ENCODE measurements around the gene FAM171A1. TPM values are rescaled to one million over a fixed set of nuclear protein-coding genes. Genes with fewer than 3 reads are reported as not detected.

The FAM171A1 gene
- total and polyA plus RNA-seq, 7 donors: 4.3 to 29.0 (median 7.2) TPM

GRCh38 chr10:15227611-15228372 lies 143.3 kb downstream of the FAM171A1 start:
- no peaks in the 10 kb centered on the region for H3K4me1 ChIP-seq
- DNase-seq: no peak
- TF ChIP-seq EP300 (IDR thresholded peaks at IDR 0.05) (no peak), POLR2AphosphoS5 (IDR thresholded peaks at IDR 0.05) (no peak), POLR2A (IDR thresholded peaks at IDR 0.05) (no peak), CTCF (IDR thresholded peaks at IDR 0.05) (no peak)
- H3K27ac ChIP-seq: no peak overlapping the region
- no peaks in the 10 kb centered on the region for H3K9me3 ChIP-seq
- H3K4me3 ChIP-seq: no peak overlapping the region
- WGBS, 2 donors: 88 to 92% methylated on average over 5 of the region's 5 CpGs
- intact Hi-C loops (cut with DNase I): no loop called here
- no peaks in the 10 kb centered on the region for H3K36me3 ChIP-seq
- H3K27me3 ChIP-seq: no peaks in the 10 kb centered on the region

GRCh38 chr10:15225511-15225910 lies 145.6 kb downstream of the FAM171A1 start:
- no peak overlapping the region for H3K27ac ChIP-seq
- H3K27me3 ChIP-seq: no peaks in the 10 kb centered on the region
- no peak for DNase-seq
- H3K36me3 ChIP-seq: no peaks in the 10 kb centered on the region
- TF ChIP-seq CTCF (IDR thresholded peaks at IDR 0.05): no peak
- TF ChIP-seq POLR2A (IDR thresholded peaks at IDR 0.05): no peak
- TF ChIP-seq POLR2AphosphoS5 (IDR thresholded peaks at IDR 0.05): no peak
- no peak for TF ChIP-seq EP300 (IDR thresholded peaks at IDR 0.05)
- intact Hi-C loops (cut with DNase I): no loop called here
- H3K4me3 ChIP-seq: no peak overlapping the region
- no peaks in the 10 kb centered on the region for H3K4me1 ChIP-seq
- WGBS, 2 donors: 97% methylated on average over 10 of the region's 10 CpGs
- H3K9me3 ChIP-seq: no peaks in the 10 kb centered on the region

GRCh38 chr10:15224948-15225347 lies 146.1 kb downstream of the FAM171A1 start:
- no peaks in the 10 kb centered on the region for H3K4me1 ChIP-seq
- no peaks in the 10 kb centered on the region for H3K9me3 ChIP-seq
- no peak for DNase-seq
- no peak overlapping the region for H3K4me3 ChIP-seq
- intact Hi-C loops (cut with DNase I): no loop called here
- no peak overlapping the region for H3K27ac ChIP-seq
- no peak for TF ChIP-seq POLR2AphosphoS5 (IDR thresholded peaks at IDR 0.05)
- TF ChIP-seq EP300 (IDR thresholded peaks at IDR 0.05): no peak
- no peak for TF ChIP-seq POLR2A (IDR thresholded peaks at IDR 0.05)
- no peak for TF ChIP-seq CTCF (IDR thresholded peaks at IDR 0.05)
- H3K36me3 ChIP-seq: no peaks in the 10 kb centered on the region
- no peaks in the 10 kb centered on the region for H3K27me3 ChIP-seq
- WGBS, 2 donors: 24 to 77% methylated on average over 5 of the region's 5 CpGs

GRCh38 chr10:15223174-15223573 lies 147.9 kb downstream of the FAM171A1 start:
- H3K36me3 ChIP-seq: peaks cover 0 to 6% (median 0%) of the 10 kb centered on the region in 4 donors
- DNase-seq: no peak
- no peak overlapping the region for H3K4me3 ChIP-seq
- no peak for TF ChIP-seq POLR2A (IDR thresholded peaks at IDR 0.05)
- TF ChIP-seq EP300 (IDR thresholded peaks at IDR 0.05): no peak
- TF ChIP-seq POLR2AphosphoS5 (IDR thresholded peaks at IDR 0.05): no peak
- TF ChIP-seq CTCF (IDR thresholded peaks at IDR 0.05): no peak
- H3K27ac ChIP-seq: no peak overlapping the region
- intact Hi-C loops (cut with DNase I): no loop called here
- no peaks in the 10 kb centered on the region for H3K4me1 ChIP-seq
- 89 to 95% methylated on average over 6 of the region's 6 CpGs for WGBS, 2 donors
- H3K9me3 ChIP-seq: no peaks in the 10 kb centered on the region
- H3K27me3 ChIP-seq: no peaks in the 10 kb centered on the region

- TF ChIP-seq POLR2AphosphoS5 (IDR thresholded peaks at IDR 0.05): no peak
- no peak for TF ChIP-seq CTCF (IDR thresholded peaks at IDR 0.05)
- TF ChIP-seq EP300 (IDR thresholded peaks at IDR 0.05): no peak
- no peak for TF ChIP-seq POLR2A (IDR thresholded peaks at IDR 0.05)
- DNase-seq: no peak
- no peak overlapping the region for H3K27ac ChIP-seq
- H3K36me3 ChIP-seq: peaks cover 0 to 10% (median 0%) of the 10 kb centered on the region in 4 donors
- H3K27me3 ChIP-seq: no peaks in the 10 kb centered on the region
- H3K4me1 ChIP-seq: no peaks in the 10 kb centered on the region
- no peaks in the 10 kb centered on the region for H3K9me3 ChIP-seq
- H3K4me3 ChIP-seq: no peak overlapping the region
- 90 to 92% methylated on average over 10 of the region's 10 CpGs for WGBS, 2 donors
- intact Hi-C loops (cut with DNase I): no loop called here
Measured at GRCh38 chr10:15222511-15222910, 148.6 kb downstream of the FAM171A1 start.
